SK-N-SH (cell line): Measurements from ENCODE around the gene PAPSS2. TPM values are rescaled to one million over a fixed set of nuclear protein-coding genes. Genes with fewer than 3 reads are reported as not detected.

Source experiments
- CTCF ChIA-PET: fragments of 300-600, 350-600 bp; formaldehyde crosslinking; extraction: SDS; loops from one replicate; lab custom pipeline; 2021; lab: Yijun Ruan, JAX
- POLR2A ChIA-PET: fragments of 350-600 bp; sonication (Branson Sonifier 250); formaldehyde crosslinking; extraction: SDS; loops from one replicate; lab custom pipeline; 2020; ENCODE audit warnings: antibody characterized with exemption, inconsistent platforms; lab: Yijun Ruan, JAX
- DNase-seq: peaks from one replicate; pipeline ENCODE4 v3.0.0; 2012
- H2AFZ ChIP-seq: fragments of 200-600 bp; sonication (generic); 2 replicates; pipeline ENCODE4 v1.8.1; 2016; ENCODE audit warnings: antibody characterized with exemption, mild to moderate bottlenecking, low read depth
- H3F3A ChIP-seq: fragments of 200-600 bp; sonication (generic); replicated peaks from 2 replicates; pipeline ENCODE3; 2016; ENCODE audit warnings: antibody characterized with exemption, mild to moderate bottlenecking; ENCODE audit not compliant: insufficient read depth
- H3K27ac ChIP-seq, 2 experiments: fragments of 200-500 bp in 1 of 2; fragments of 200-600 bp in 1 of 2; sonication (Bioruptor generic) in 1 of 2; sonication (generic), shearing (Covaris generic) in 1 of 2; 2 replicates each; pipeline versions ENCODE4 v1.5.1 to v1.6.1; 2014 to 2016; ENCODE audit warnings: low read depth in 2 of 2, inconsistent platforms in 1 of 2, low read length in 1 of 2, mild to moderate bottlenecking in 1 of 2, mixed read lengths in 1 of 2
- H3K27me3 ChIP-seq: fragments of 200-600 bp; sonication (generic), shearing (Covaris generic); 2 replicates; pipeline ENCODE4 v1.6.1; 2016; ENCODE audit warnings: mixed run types; ENCODE audit not compliant: insufficient read depth
- H3K36me3 ChIP-seq, 2 experiments: fragments of 200-500 bp in 1 of 2; fragments of 200-600 bp in 1 of 2; sonication (Bioruptor generic) in 1 of 2; sonication (generic) in 1 of 2; replicated peaks in 1 of 2; 2 replicates each; pipeline versions ENCODE3 to v1.5.1; 2014 to 2016; ENCODE audit warnings: low read length in 1 of 2, mild to moderate bottlenecking in 1 of 2; ENCODE audit not compliant: insufficient read depth in 2 of 2, control insufficient read depth in 1 of 2
- H3K4me1 ChIP-seq, 2 experiments: fragments of 200-500 bp in 1 of 2; fragments of 200-600 bp in 1 of 2; sonication (Bioruptor generic) in 1 of 2; sonication (generic), shearing (Covaris generic) in 1 of 2; 2 replicates each; pipeline versions ENCODE4 v1.5.1 to v1.6.1; 2014 to 2016; ENCODE audit warnings: low read depth in 1 of 2, low read length in 1 of 2, mixed run types in 1 of 2; ENCODE audit not compliant: insufficient read depth in 2 of 2, control insufficient read depth in 1 of 2
- H3K4me2 ChIP-seq: fragments of 200-600 bp; sonication (generic), shearing (Covaris generic); 2 replicates; pipeline ENCODE4 v1.6.1; 2017; ENCODE audit warnings: mixed run types
- H3K4me3 ChIP-seq, 2 experiments: fragments of 200-500 bp in 1 of 2; fragments of 200-600 bp in 1 of 2; sonication (Bioruptor generic) in 1 of 2; sonication (generic), shearing (Covaris generic) in 1 of 2; 2 replicates each; pipeline versions ENCODE4 v1.5.1 to v1.8.1; 2014 to 2016; ENCODE audit warnings: low read depth in 2 of 2, inconsistent platforms in 1 of 2, low read length in 1 of 2, mild to moderate bottlenecking in 1 of 2, mixed read lengths in 1 of 2, moderate library complexity in 1 of 2
- H3K79me2 ChIP-seq: fragments of 200-600 bp; sonication (generic); 2 replicates; pipeline ENCODE4 v1.8.1; 2017; ENCODE audit warnings: mild to moderate bottlenecking; ENCODE audit not compliant: insufficient read depth
- H3K9ac ChIP-seq: fragments of 200-600 bp; sonication (generic); 2 replicates; pipeline ENCODE4 v1.6.1; 2017; ENCODE audit warnings: mixed run types
- H3K9me2 ChIP-seq: fragments of 200-600 bp; sonication (generic); 2 replicates; pipeline ENCODE4 v1.6.1; 2017; ENCODE audit warnings: mixed run types
- H3K9me3 ChIP-seq: fragments of 200-600 bp; sonication (generic); 2 replicates; pipeline ENCODE4 v1.6.1; 2017; ENCODE audit warnings: mixed run types, mild to moderate bottlenecking, moderate library complexity
- H4K20me1 ChIP-seq: fragments of 200-600 bp; sonication (generic); 2 replicates; pipeline ENCODE4 v1.6.1; 2017; ENCODE audit warnings: mild to moderate bottlenecking, mixed run types; ENCODE audit not compliant: insufficient read depth
- ELF1 ChIP-seq: IDR thresholded peaks from 2 replicates; pipeline ENCODE4 v1.4.0; 2012
- EP300 ChIP-seq, 2 experiments: IDR thresholded peaks; 2 replicates each; pipeline versions ENCODE4 v1.4.0 to v1.6.1; 2012; ENCODE audit warnings: borderline replicate concordance in 1 of 2, low read depth in 1 of 2, low read length in 1 of 2
- FOSL2 ChIP-seq: IDR thresholded peaks from 2 replicates; pipeline ENCODE4 v1.4.0; 2012; ENCODE audit warnings: low read depth, mild to moderate bottlenecking, moderate library complexity, borderline replicate concordance
- GABPA ChIP-seq: IDR thresholded peaks from 2 replicates; pipeline ENCODE4 v1.4.0; 2012; ENCODE audit warnings: low read depth, mild to moderate bottlenecking
- GATA2 ChIP-seq: sonication (generic); formaldehyde crosslinking; IDR thresholded peaks from 2 replicates; pipeline ENCODE4 v1.5.0; 2020; ENCODE audit warnings: mild to moderate bottlenecking, missing genetic modification reagents
- MAX ChIP-seq: IDR thresholded peaks from 2 replicates; pipeline ENCODE4 v1.4.0; 2012; ENCODE audit warnings: low read depth
- MEF2A ChIP-seq: IDR thresholded peaks from 2 replicates; pipeline ENCODE4 v1.4.0; 2012; ENCODE audit warnings: low read depth, borderline replicate concordance
- MXI1 ChIP-seq: IDR thresholded peaks from 2 replicates; pipeline ENCODE4 v1.6.1; 2012; ENCODE audit warnings: mild to moderate bottlenecking, low read depth, low read length, improper control_type of control experiment
- NRF1 ChIP-seq: IDR thresholded peaks from 2 replicates; pipeline ENCODE4 v1.6.1; 2012; ENCODE audit warnings: low read depth, mild to moderate bottlenecking, low read length
- PBX3 ChIP-seq: IDR thresholded peaks from 2 replicates; pipeline ENCODE4; 2012
- POLR2AphosphoS5 ChIP-seq: IDR thresholded peaks from 2 replicates; pipeline ENCODE4 v1.6.1; 2012; ENCODE audit warnings: low read depth, low read length
- RAD21 ChIP-seq: IDR thresholded peaks from 2 replicates; pipeline ENCODE4 v1.6.1; 2012; ENCODE audit warnings: mild to moderate bottlenecking, low read length
- RFX5 ChIP-seq: IDR thresholded peaks from 2 replicates; pipeline ENCODE4 v1.6.1; 2012; ENCODE audit warnings: mild to moderate bottlenecking, improper control_type of control experiment, low read length
- SIN3A ChIP-seq: IDR thresholded peaks from 2 replicates; pipeline ENCODE4 v1.6.1; 2012; ENCODE audit warnings: low read depth, mild to moderate bottlenecking, low read length, moderate library complexity, borderline replicate concordance
- SMC3 ChIP-seq: IDR thresholded peaks from 2 replicates; pipeline ENCODE4 v1.6.1; 2012; ENCODE audit warnings: low read depth, low read length, improper control_type of control experiment
- TCF12 ChIP-seq: IDR thresholded peaks from 2 replicates; pipeline ENCODE4 v1.4.0; 2012
- TEAD4 ChIP-seq: IDR thresholded peaks from 2 replicates; pipeline ENCODE4 v1.4.0; 2012; ENCODE audit warnings: mild to moderate bottlenecking, borderline replicate concordance; ENCODE audit not compliant: insufficient read depth
- WGBS: methylation state at CpG from one replicate; pipeline ENCODE4 v1.1.6; 2017; ENCODE audit warnings: low lambda C conversion rate; 5-methylcytosine and 5-hydroxymethylcytosine counted together
- polyA plus RNA-seq, 3 experiments: library from polyadenylated mRNA; depleted of rRNA; stranded (reverse); fragments of >200 nt; gene quantifications; 2 replicates each; pipeline ENCODE4 v1.2.3, GENCODE V29; 2012
- TF ChIP-seq, protein P1 (sequence below): fragments of 150-350 bp; IDR thresholded peaks from 2 replicates; pipeline ENCODE4 v1.6.1; 2017; ENCODE audit warnings: antibody characterized with exemption, low read length, low read depth, borderline replicate concordance
- TF ChIP-seq, protein P2 (sequence below): IDR thresholded peaks from 2 replicates; pipeline ENCODE4 v1.6.1; 2012; ENCODE audit warnings: mild to moderate bottlenecking, low read depth, low read length, moderate library complexity
- TF ChIP-seq, protein P3 (sequence below): fragments of 200-600 bp; sonication (generic); IDR thresholded peaks from 2 replicates; pipeline ENCODE4 v1.6.1; 2017; ENCODE audit warnings: antibody characterized with exemption, mild to moderate bottlenecking, moderate library complexity

The PAPSS2 gene
- polyA plus RNA-seq, 1 of the 3 experiments (the other 2 are of a cell fraction): 50.0 TPM

DNA sequence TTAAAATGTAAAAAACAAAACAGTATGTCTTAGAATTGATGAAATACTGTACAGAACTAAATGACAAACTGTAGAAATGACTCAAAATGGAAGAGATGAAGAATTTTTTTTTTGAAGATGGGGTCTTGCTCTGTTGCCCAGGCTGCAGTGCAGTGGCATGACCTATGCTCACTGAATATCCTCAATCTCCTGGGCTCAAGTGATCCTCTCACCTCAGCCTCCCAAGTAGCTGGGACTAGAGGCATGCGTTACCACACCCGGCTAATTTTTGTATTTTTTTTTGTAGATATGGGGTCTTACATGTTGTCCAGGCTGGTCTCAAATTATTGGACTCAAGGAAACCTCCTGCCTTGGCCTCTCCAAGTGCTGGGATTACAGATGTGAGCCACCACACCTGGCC, 121.9 kb downstream of the PAPSS2 start:
- no peak overlapping the region for H3K27ac ChIP-seq
- no peak overlapping the region for H3K9ac ChIP-seq
- peaks cover 11% of the 10 kb centered on the region for H3F3A ChIP-seq
- CTCF ChIA-PET: interaction anchor here (2.1 kb wide), 1 partner anchor 8 kb away, joined by 10 read pairs; no protein-coding TSS in a partner anchor
- DNase-seq: no peak
- whole genome bisulfite sequencing: 96% methylated on average over 2 of the region's 2 CpGs
- no peaks in the 10 kb centered on the region for H3K9me2 ChIP-seq
- H3K27me3 ChIP-seq: no peaks in the 10 kb centered on the region
- POLR2A ChIA-PET: no interaction called here
- H3K9me3 ChIP-seq: no peaks in the 10 kb centered on the region
- H3K4me3 ChIP-seq: no peak overlapping the region
- no peaks in the 10 kb centered on the region for H4K20me1 ChIP-seq
- peaks cover 43% of the 10 kb centered on the region; the same call in 1 of the 2 replicates for H3K79me2 ChIP-seq
- peaks cover 66 to 73% of the 10 kb centered on the region in 2 experiments for H3K36me3 ChIP-seq
- no peak overlapping the region for H2AFZ ChIP-seq
- no peak for TF ChIP-seq POLR2AphosphoS5
- no peak for TF ChIP-seq TCF12
- no peak for TF ChIP-seq GABPA
- no peak for TF ChIP-seq SMC3
- TF ChIP-seq NRF1: no peak
- TF ChIP-seq, protein P1, sequence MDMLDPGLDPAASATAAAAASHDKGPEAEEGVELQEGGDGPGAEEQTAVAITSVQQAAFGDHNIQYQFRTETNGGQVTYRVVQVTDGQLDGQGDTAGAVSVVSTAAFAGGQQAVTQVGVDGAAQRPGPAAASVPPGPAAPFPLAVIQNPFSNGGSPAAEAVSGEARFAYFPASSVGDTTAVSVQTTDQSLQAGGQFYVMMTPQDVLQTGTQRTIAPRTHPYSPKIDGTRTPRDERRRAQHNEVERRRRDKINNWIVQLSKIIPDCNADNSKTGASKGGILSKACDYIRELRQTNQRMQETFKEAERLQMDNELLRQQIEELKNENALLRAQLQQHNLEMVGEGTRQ: no peak
- TF ChIP-seq RFX5: no peak
- TF ChIP-seq, protein P2, sequence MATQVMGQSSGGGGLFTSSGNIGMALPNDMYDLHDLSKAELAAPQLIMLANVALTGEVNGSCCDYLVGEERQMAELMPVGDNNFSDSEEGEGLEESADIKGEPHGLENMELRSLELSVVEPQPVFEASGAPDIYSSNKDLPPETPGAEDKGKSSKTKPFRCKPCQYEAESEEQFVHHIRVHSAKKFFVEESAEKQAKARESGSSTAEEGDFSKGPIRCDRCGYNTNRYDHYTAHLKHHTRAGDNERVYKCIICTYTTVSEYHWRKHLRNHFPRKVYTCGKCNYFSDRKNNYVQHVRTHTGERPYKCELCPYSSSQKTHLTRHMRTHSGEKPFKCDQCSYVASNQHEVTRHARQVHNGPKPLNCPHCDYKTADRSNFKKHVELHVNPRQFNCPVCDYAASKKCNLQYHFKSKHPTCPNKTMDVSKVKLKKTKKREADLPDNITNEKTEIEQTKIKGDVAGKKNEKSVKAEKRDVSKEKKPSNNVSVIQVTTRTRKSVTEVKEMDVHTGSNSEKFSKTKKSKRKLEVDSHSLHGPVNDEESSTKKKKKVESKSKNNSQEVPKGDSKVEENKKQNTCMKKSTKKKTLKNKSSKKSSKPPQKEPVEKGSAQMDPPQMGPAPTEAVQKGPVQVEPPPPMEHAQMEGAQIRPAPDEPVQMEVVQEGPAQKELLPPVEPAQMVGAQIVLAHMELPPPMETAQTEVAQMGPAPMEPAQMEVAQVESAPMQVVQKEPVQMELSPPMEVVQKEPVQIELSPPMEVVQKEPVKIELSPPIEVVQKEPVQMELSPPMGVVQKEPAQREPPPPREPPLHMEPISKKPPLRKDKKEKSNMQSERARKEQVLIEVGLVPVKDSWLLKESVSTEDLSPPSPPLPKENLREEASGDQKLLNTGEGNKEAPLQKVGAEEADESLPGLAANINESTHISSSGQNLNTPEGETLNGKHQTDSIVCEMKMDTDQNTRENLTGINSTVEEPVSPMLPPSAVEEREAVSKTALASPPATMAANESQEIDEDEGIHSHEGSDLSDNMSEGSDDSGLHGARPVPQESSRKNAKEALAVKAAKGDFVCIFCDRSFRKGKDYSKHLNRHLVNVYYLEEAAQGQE: no peak
- TF ChIP-seq PBX3: no peak
- TF ChIP-seq SIN3A: no peak
- TF ChIP-seq MAX: no peak
- TF ChIP-seq EP300 (IDR thresholded peaks at IDR 0.05; ENCODE audit: borderline replicate concordance in 1 of 2, low read depth in 1 of 2, low read length in 1 of 2): no peak
- no peak for TF ChIP-seq TEAD4
- TF ChIP-seq FOSL2: no peak
- TF ChIP-seq ELF1: no peak
- TF ChIP-seq MEF2A: no peak
- TF ChIP-seq, protein P3, sequence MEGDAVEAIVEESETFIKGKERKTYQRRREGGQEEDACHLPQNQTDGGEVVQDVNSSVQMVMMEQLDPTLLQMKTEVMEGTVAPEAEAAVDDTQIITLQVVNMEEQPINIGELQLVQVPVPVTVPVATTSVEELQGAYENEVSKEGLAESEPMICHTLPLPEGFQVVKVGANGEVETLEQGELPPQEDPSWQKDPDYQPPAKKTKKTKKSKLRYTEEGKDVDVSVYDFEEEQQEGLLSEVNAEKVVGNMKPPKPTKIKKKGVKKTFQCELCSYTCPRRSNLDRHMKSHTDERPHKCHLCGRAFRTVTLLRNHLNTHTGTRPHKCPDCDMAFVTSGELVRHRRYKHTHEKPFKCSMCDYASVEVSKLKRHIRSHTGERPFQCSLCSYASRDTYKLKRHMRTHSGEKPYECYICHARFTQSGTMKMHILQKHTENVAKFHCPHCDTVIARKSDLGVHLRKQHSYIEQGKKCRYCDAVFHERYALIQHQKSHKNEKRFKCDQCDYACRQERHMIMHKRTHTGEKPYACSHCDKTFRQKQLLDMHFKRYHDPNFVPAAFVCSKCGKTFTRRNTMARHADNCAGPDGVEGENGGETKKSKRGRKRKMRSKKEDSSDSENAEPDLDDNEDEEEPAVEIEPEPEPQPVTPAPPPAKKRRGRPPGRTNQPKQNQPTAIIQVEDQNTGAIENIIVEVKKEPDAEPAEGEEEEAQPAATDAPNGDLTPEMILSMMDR: no peak
- no peak for TF ChIP-seq GATA2 (CRISPR knock-in tag)
- no peak for TF ChIP-seq RAD21
- no peak for TF ChIP-seq MXI1
- TF ChIP-seq, all 33 proteins: peak for 0
- Histone ChIP-seq H3K4me1 (no peaks in the 10 kb centered on the region), H3K4me2 (no peak overlapping the region)
